NCI-H69 (cell line): ENCODE results near the gene POSTN.

Experiments used
- DNase-seq: peaks from one replicate; lab custom pipeline; 2025; lab: John Stamatoyannopoulos, UW

The POSTN gene

DNA sequence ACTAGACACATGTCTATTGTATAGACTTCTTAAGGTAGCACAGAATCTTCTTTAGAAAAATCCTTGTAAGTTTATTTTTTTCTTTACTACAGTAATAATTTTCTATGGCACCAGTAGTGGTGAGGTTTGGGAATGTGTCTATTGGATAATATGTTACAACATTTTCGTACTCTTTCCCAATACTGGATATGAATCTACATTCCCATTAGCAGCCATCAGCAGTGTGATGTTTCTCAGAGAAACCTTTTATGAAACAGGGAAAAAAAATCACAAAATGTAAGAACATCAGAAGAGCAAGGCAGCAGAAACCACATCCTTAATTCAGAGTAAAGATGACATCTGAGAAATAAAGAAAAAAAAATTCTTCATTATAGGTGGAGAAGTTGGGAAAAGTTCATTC lies 83.3 kb downstream of the POSTN start:
- DNase-seq, result no peak
